Thoracic aorta (tissue), 2 donors: Measurements from ENCODE around the gene ENTPD6. TPM values are rescaled to one million over a fixed set of nuclear protein-coding genes. Genes with fewer than 3 reads are reported as not detected.

Source experiments
- ATAC-seq: fragments of 150-250 bp; one replicate; pipeline ENCODE4 v1.8.0; 2017; ENCODE audit warnings: low read depth; ENCODE audit not compliant: insufficient number of reproducible peaks, low FRiP score
- DNase-seq: peaks from one replicate; pipeline ENCODE4 v3.0.0-alpha.2; 2020; ENCODE audit warnings: low spot score
- H3K27ac ChIP-seq, 2 donors: fragments of 200-600 bp; sonication (generic); 1 replicate in 1 of 2; 2 replicates in 1 of 2; pipeline ENCODE4 v1.5.1; 2016; ENCODE audit warnings: mild to moderate bottlenecking in 2 of 2, moderate library complexity in 2 of 2
- H3K27me3 ChIP-seq: fragments of 200-600 bp; sonication (generic); replicated peaks from 2 replicates; pipeline ENCODE4 v1.6.0; 2016; ENCODE audit warnings: mild to moderate bottlenecking; ENCODE audit not compliant: insufficient read depth
- H3K36me3 ChIP-seq: fragments of 200-600 bp; sonication (generic); one replicate; pipeline ENCODE4 v1.5.1; 2016
- H3K4me1 ChIP-seq, 2 donors: fragments of 200-600 bp; sonication (generic); 1 replicate in 1 of 2; 2 replicates in 1 of 2; pipeline versions ENCODE4 v1.5.1 to v1.6.0; 2016; ENCODE audit warnings: low read depth in 2 of 2, mild to moderate bottlenecking in 1 of 2; ENCODE audit not compliant: control insufficient read depth in 1 of 2
- H3K4me3 ChIP-seq: fragments of 200-600 bp; sonication (generic); 2 replicates; pipeline ENCODE4 v1.5.1; 2016; ENCODE audit warnings: mild to moderate bottlenecking
- H3K9me3 ChIP-seq: fragments of 200-600 bp; sonication (generic); 2 replicates; pipeline ENCODE4 v1.5.1; 2016
- CTCF ChIP-seq: fragments of 200-600 bp; sonication (generic); IDR thresholded peaks from one replicate; pipeline ENCODE4 v1.5.1; 2019; ENCODE audit warnings: antibody characterized with exemption
- total RNA-seq, 2 donors: library from RNA; depleted of rRNA; stranded (reverse); fragments of >200 nt; gene quantifications; one replicate each; pipeline versions ENCODE4 v1.1.0 to v1.2.3, GENCODE V29; 2016

Gene ENTPD6
- total RNA-seq, 2 donors from 2014 or later = 82.0 to 107 TPM

GRCh38 chr20:25247000-25247517 lies 51.5 kb downstream of the ENTPD6 start:
- no peak for DNase-seq
- H3K36me3 ChIP-seq = no peaks in the 10 kb centered on the region
- peak; percentile 28 for TF ChIP-seq CTCF
- H3K27me3 ChIP-seq = no peaks in the 10 kb centered on the region
- peak overlapping the region; percentile 94 to 95 for H3K27ac ChIP-seq
- H3K4me1 ChIP-seq = peaks cover 18 to 38% of the 10 kb centered on the region in 2 donors
- peak; percentile 39 for ATAC-seq
- H3K4me3 ChIP-seq = peak overlapping the region; percentile 76
- no peaks in the 10 kb centered on the region for H3K9me3 ChIP-seq

- Histone ChIP-seq H3K27me3 (no peaks in the 10 kb centered on the region), H3K4me1 (peaks cover 18 to 43% of the 10 kb centered on the region in 2 donors), H3K27ac (peak overlapping the region; percentile 94 to 95), H3K9me3 (no peaks in the 10 kb centered on the region), H3K4me3 (peak overlapping the region; percentile 76), H3K36me3 (no peaks in the 10 kb centered on the region)
- ATAC-seq = peak; percentile 27
- no peak for TF ChIP-seq CTCF
- DNase-seq = no peak
Measured at GRCh38 chr20:25247518-25247955, 52.0 kb downstream of the ENTPD6 start.

GRCh38 chr20:25247956-25248785 lies 52.7 kb downstream of the ENTPD6 start, which contains the start of gene PYGB:
Gene PYGB, plus strand, starts transcription at chr20:25248085. Its CDS starts 94 bp downstream, at chr20:25248179.
- TF ChIP-seq CTCF = no peak
- Histone ChIP-seq H3K9me3 (no peaks in the 10 kb centered on the region), H3K4me3 (peak within 1 kb of the TSS; percentile 76), H3K4me1 (peaks cover 18 to 49% of the 10 kb centered on the region in 2 donors), H3K36me3 (no peaks in the 10 kb centered on the region), H3K27me3 (no peaks in the 10 kb centered on the region), H3K27ac (peak within 1 kb of the TSS; percentile 94 to 95)
- DNase-seq = no peak
- peak; percentile 88 for ATAC-seq

GRCh38 chr20:25248786-25249172 lies 53.3 kb downstream of the ENTPD6 start:
- Histone ChIP-seq H3K4me3 (peak overlapping the region; percentile 76), H3K9me3 (no peaks in the 10 kb centered on the region), H3K27me3 (no peaks in the 10 kb centered on the region), H3K36me3 (no peaks in the 10 kb centered on the region), H3K27ac (peak overlapping the region; percentile 94 to 95), H3K4me1 (peaks cover 18 to 51% of the 10 kb centered on the region in 2 donors)
- ATAC-seq (no peak), DNase-seq (no peak)
- TF ChIP-seq CTCF = no peak

- no peak for DNase-seq
- no peak for ATAC-seq
- Histone ChIP-seq H3K27me3 (no peaks in the 10 kb centered on the region), H3K4me3 (peak overlapping the region; percentile 76), H3K9me3 (no peaks in the 10 kb centered on the region), H3K4me1 (peaks cover 18 to 53% of the 10 kb centered on the region in 2 donors), H3K27ac (peak overlapping the region; percentile 94 to 95), H3K36me3 (no peaks in the 10 kb centered on the region)
- no peak for TF ChIP-seq CTCF
Measured at GRCh38 chr20:25249198-25249931, 53.9 kb downstream of the ENTPD6 start.
